ENCODE measurements around the gene WAPL. TPM values are rescaled to one million over a fixed set of nuclear protein-coding genes. Genes with fewer than 3 reads are reported as not detected.
"Not testable (repeated sequence)": the region's sequence is repeated elsewhere in the genome, so short reads cannot be mapped to it uniquely, and the experiment has no call there.

WAPL gene
- total RNA-seq, 1 experiment from 2014 or later = 26.8 TPM

GRCh38 chr10:86389441-86390193 lies 132.0 kb downstream of the WAPL start:
- DNase-seq (ENCODE audit: low read depth) = no peak

GRCh38 chr10:86389109-86389440 lies 132.5 kb downstream of the WAPL start:
- not testable (repeated sequence) for DNase-seq (ENCODE audit: low read depth)

GRCh38 chr10:86388119-86388704 lies 133.4 kb downstream of the WAPL start:
- DNase-seq (ENCODE audit: low read depth) = no peak

- DNase-seq (ENCODE audit: low read depth) = no peak
Observed at GRCh38 chr10:86387178-86387794, 134.3 kb downstream of the WAPL start.

GRCh38 chr10:86385806-86386205 lies 135.8 kb downstream of the WAPL start:
- DNase-seq (ENCODE audit: low read depth) = no peak

Other genes with a start within 250 kb of the WAPL start
- gene GRID1, start 155.0 kb downstream of the WAPL start, total RNA-seq (2014; rRNA removed; shearing (Covaris generic)) = not detected in 2 replicates
- gene OPN4, start 132.8 kb upstream of the WAPL start, total RNA-seq (2014; rRNA removed; shearing (Covaris generic)) = not detected in 2 replicates
- not detected in 2 replicates for gene LDB3, start 146.7 kb upstream of the WAPL start, total RNA-seq (2014; rRNA removed; shearing (Covaris generic))
- gene BMPR1A, start 234.8 kb upstream of the WAPL start, total RNA-seq (2014; rRNA removed; shearing (Covaris generic)) = 23.5 and 30.3 TPM in 2 replicates

All from RPMI7951 (cell line).